Non-pigmented ciliary epithelial cell (primary cell): ENCODE data around the gene NFYA.
"Not testable (repeated sequence)": the region's sequence is repeated elsewhere in the genome, so short reads cannot be mapped to it uniquely, and the experiment has no call there.

Experiments
- DNase-seq: peaks from one replicate; pipeline ENCODE4 v3.0.0-alpha.2; 2010; ENCODE audit warnings: low read depth

The NFYA gene

DNA sequence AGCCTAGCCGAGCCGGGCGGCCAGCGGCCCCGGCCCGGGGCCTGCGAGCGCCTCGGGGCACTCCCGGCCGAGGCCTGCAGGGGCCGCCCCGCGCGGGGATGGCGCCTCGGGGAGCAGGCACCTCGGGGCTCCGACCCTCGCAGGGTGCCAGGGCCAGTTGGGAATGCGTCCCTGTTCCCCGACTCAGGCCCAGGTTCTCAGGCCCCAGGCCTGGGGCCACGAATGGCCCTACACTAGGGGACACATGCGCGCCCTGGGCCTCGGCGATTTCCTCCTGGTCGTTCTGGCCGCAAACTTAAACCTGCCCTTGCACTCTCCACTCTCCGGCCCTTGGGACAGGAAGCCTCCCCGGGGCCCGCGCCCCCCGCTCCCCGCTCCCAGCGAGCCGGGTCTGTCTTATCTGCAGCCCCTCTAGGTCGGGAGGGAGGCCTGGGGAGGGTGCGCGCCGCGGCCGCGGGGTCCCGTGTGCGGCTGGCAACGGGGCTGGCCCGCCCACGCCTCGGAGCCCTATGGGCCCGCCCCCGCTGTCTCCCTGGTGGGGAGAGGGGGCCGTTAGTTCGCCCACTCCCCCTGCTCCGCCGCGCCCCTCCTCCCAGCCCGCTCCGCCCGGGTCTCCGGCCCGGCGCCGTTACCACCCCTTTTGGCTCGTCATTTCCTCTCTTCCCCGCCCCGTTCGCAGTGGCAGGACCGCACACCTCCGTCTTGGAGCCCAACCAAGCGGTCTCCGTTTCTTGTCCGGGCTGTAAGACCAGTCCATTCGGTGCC lies 611 bp downstream of the NFYA start:
- DNase-seq = no peak

- DNase-seq = no peak
Observed at GRCh38 chr6:41073968-41074691, 1.4 kb downstream of the NFYA start.

DNA sequence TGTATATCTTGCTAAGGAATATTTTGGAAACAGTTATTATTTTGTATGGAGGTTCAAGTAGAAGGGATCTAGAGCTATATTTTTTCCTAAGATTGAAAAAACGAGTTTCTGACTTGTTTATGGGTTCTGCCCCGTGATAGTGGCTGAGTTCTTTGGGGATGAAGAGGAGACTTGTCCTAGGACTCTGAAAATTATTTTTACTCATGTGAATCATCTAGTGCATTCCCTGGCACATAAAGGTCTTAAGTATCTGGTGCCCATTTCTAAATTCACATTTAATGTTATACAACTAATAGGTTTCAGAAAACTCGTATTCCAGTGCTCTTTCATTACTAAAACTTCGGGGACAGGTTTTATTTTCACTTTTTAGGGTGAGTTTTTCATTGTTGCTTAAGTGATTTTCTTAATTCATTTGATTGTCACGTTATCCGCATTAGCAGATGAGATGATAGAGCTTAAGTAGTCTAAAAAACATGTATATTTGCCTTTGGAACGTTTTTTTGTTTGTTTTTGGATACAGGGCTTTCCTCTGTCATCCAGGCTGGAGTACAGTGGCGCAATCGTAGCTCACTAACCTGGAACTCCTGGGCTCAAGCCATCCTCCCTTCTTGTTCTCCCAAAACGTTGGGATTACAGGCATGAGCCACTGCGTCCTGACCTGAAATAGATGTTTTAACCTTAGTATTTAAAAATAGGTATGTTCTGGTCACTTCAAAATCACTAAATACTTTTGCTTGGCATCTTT lies 2.1 kb downstream of the NFYA start:
- no peak for DNase-seq

- DNase-seq = no peak
Observed at GRCh38 chr6:41075651-41076626, 3.2 kb downstream of the NFYA start.

DNA sequence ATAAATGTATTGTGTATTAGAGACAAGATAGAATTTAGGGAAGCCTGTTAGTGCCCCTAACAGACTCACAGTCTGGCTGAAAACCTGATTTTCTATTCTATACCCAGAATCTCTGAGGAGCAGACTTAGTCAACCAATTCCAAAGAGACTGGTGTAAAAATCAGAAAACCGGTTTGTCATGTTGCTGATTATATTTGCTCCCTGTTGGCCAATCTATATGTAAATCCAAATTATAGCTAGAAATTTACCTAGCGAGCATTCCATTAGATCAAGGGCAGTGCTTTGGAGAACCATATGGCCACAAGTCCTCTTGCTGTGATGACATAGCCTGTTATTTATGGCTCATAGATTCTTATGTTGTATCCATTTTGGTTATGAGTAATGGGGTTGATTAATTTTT lies 4.8 kb downstream of the NFYA start:
- no peak for DNase-seq

- no peak for DNase-seq
Observed at GRCh38 chr6:41078101-41078500, 5.3 kb downstream of the NFYA start.

GRCh38 chr6:41079080-41079479 lies 6.3 kb downstream of the NFYA start:
- no peak for DNase-seq

- DNase-seq = no peak
Observed at GRCh38 chr6:41080621-41081020, 7.8 kb downstream of the NFYA start.

DNA sequence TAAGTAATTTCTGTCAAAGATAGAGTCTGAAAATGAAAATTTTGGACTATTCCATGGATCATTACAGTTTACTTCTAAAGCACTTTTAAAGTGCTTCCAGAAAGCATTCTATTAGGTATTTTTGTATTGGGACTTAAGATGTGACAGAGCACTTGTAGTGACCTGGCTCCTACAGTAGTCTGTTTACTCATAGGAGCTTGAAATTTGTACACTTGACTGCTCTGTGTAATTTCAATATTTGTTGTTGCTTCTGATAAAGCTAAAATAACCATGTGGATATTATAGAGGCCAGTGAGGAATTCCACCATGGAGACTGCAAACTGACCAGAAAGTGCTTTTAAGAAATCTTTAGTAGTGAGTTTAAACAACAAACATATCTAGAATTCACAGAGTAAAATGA lies 10.3 kb downstream of the NFYA start:
- no peak for DNase-seq

GRCh38 chr6:41085182-41085581 lies 12.4 kb downstream of the NFYA start:
- no peak for DNase-seq

GRCh38 chr6:41088451-41088850 lies 15.7 kb downstream of the NFYA start:
- DNase-seq = no peak

DNA sequence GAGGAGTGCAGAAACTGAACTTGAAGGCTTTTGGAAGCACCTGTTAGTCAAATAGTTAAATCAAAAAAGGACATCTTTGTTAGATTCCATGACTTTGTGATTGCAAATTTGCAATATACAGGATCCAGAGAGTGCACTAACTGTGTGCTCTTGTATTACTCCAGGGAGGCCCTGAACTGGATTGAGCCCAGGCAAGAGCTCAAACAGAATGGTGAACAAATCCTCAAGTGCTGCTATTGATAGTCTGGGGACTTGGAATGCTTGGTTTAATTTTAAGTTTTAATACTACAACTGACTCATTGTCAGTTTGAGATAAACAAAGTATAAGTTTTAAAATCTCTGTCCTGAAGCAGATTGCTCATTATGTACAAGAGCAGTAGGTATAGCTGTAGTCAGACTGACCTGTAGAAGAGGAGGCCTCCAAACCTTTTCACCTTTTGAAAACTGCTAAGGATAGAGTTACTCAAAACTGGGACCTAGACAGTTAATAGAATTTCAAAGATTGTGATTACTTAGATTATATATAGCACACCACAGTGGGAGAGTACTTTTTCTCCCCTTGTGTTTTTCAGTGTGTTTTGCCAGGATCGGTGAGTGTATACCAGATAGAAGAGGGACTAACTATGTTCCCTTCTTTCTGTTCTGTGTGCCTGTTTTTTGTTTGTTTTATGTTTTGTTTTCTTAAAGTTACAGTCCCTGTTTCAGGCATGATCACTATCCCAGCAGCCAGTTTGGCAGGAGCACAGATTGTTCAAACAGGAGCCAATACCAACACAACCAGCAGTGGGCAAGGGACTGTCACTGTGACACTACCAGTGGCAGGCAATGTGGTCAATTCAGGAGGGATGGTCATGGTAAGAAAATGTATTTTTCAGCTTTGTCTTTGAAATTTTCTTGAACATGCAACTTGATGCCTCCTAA lies 18.3 kb downstream of the NFYA start:
- DNase-seq = no peak

DNA sequence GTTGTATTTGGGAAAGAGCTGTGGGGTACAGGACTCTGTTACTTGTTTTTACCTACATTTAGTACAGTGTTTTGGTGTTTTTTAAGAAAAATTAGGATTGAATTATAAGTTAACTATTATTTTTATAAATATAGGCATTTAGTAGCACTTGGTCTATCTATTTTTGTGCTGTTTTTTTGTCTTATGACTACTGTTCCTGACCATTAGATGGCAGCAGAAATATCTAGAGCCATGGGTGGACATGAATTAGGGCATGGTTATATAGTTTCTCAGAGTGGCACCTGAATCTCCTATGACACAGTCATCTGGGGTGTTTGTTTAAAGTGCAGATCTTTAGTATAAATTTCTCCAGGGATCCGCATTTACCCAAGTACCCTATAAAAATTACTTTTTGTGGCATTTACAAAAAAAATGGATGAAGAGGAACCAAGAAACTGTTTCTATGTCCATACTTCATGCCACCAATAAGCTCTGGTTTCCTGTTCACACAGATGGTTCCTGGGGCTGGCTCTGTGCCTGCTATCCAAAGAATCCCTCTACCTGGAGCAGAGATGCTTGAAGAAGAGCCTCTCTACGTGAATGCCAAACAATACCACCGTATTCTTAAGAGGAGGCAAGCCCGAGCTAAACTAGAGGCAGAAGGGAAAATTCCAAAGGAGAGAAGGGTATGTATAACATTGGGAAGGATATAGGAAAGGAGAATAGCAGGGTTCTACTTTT lies 19.8 kb downstream of the NFYA start:
- DNase-seq = no peak

DNA sequence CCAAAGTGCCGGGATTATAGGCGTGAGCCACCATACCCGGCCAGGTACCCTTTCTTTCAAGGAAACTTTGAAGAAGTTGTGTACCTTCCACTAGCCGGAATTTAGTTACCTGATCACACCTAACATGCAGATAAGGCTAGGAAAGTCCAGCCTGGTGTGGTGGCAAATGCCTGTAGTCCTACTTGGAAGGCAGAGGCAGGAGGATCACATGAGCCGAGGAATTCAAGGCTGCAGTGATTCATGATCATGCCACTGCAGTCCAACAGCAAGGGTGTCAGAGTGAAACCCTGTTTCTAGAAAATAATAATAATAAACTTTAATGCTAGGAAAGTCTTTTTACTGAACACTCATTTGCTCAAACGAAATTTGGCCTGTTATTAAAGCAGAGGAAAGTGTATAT lies 21.0 kb downstream of the NFYA start:
- DNase-seq = no peak

- peak; percentile 79 for DNase-seq
Observed at GRCh38 chr6:41097467-41098090, 24.8 kb downstream of the NFYA start.

- no peak for DNase-seq
Observed at GRCh38 chr6:41098366-41098765, 25.6 kb downstream of the NFYA start.

- DNase-seq = no peak
Observed at GRCh38 chr6:41100871-41101287, 28.1 kb downstream of the NFYA start.

DNA sequence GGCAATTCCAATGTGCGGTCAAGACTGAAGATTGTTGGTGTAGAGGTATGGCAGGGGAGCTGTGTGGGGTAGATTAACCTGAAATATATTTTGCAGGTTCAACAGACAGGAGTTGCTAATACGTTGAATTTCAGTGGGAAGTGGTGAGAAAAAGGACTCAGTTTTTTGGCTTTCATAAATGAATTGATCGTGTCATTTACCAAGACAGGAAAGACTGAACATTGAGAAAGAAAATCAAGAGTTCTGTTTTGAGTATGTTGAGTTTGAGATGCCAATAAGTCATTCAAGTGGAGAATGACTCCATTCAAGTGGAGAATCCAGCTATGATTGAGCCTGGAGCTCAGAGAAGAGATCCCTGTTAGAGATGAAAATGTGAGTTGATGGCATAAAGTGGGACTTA lies 31.1 kb downstream of the NFYA start:
- DNase-seq = no peak

DNA sequence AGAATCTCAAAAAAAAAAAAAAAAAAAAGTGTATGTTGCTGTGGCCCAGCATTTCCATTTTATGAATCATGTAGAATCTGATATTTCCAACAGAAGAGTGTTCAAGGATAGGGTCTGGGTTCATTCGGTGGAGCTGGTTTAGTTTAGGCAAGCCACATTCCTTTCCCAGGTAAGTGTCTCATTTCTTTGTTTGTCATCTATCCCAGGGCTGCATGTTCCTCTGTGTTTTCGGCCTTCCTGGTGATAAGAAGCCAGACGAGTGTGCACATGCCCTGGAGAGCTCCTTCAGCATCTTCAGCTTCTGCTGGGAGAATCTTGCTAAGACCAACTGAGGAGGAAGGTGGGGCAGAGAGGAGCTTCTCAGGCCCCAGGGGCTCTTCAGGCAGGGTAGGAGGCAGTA lies 38.2 kb downstream of the NFYA start:
- no peak for DNase-seq

DNA sequence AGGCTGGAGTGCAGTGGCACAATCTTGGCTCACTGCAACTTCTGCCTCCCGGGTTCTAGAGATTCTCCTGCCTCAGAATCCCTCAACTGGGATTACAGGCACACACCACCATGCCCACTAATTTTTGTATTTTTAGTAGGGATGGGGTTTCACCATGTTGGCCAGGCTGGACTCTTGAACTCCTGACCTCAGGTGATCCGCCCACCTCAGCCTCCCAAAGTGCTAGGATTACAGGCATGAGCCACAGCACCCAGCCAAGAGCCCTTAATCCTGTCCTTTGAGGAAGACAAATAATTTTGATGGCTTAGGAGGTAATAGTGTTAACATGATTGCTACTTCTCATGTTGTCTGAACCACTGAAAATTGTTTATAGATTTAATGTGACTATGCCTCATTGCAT lies 42.3 kb downstream of the NFYA start:
- not testable (repeated sequence) for DNase-seq
